ENCODE data around the gene C9orf85. TPM values are rescaled to one million over a fixed set of nuclear protein-coding genes. Genes with fewer than 3 reads are reported as not detected.

C9orf85 gene
- total RNA-seq, 6 donors from 2014 or later, result 6.5 to 13.0 (median 9.0) TPM

- no peak overlapping the region for H3K4me3 ChIP-seq
- no peaks in the 10 kb centered on the region for H3K9me3 ChIP-seq
- ATAC-seq (ENCODE audit: low FRiP score in 2 of 2) (no peak), DNase-seq (no peak)
- no peaks in the 10 kb centered on the region for H3K36me3 ChIP-seq
- no peak overlapping the region for H3K27ac ChIP-seq
- 62 to 86% methylated on average over 2 of the region's 2 CpGs for WGBS, 2 donors
- H3K27me3 ChIP-seq, result no peaks in the 10 kb centered on the region
- no peaks in the 10 kb centered on the region for H3K4me1 ChIP-seq
- TF ChIP-seq CTCF (IDR thresholded peaks at IDR 0.05), result no peak
- no peak for TF ChIP-seq POLR2AphosphoS5 (IDR thresholded peaks at IDR 0.05)
- no peak for TF ChIP-seq EP300 (IDR thresholded peaks at IDR 0.05)
- TF ChIP-seq POLR2A (IDR thresholded peaks at IDR 0.05), result no peak
These were observed 19.7 kb downstream of the C9orf85 start for GRCh38 chr9:71931166-71931565.

- no peaks in the 10 kb centered on the region for H3K4me1 ChIP-seq
- no peaks in the 10 kb centered on the region for H3K36me3 ChIP-seq
- no peak for TF ChIP-seq POLR2A (IDR thresholded peaks at IDR 0.05)
- TF ChIP-seq EP300 (IDR thresholded peaks at IDR 0.05), result no peak
- TF ChIP-seq CTCF (IDR thresholded peaks at IDR 0.05), result no peak
- no peak for TF ChIP-seq POLR2AphosphoS5 (IDR thresholded peaks at IDR 0.05)
- DNase-seq, result no peak
- H3K27ac ChIP-seq, result no peak overlapping the region
- no peaks in the 10 kb centered on the region for H3K27me3 ChIP-seq
- H3K9me3 ChIP-seq, result no peaks in the 10 kb centered on the region
- WGBS, 2 donors, result 60 to 68% methylated on average over 1 of the region's 1 CpG
- no peak overlapping the region for H3K4me3 ChIP-seq
- ATAC-seq (ENCODE audit: low FRiP score in 2 of 2), result no peak
These were observed 24.6 kb downstream of the C9orf85 start for GRCh38 chr9:71936066-71936465.

- no peak for TF ChIP-seq EP300 (IDR thresholded peaks at IDR 0.05)
- TF ChIP-seq POLR2AphosphoS5 (IDR thresholded peaks at IDR 0.05), result no peak
- TF ChIP-seq POLR2A (IDR thresholded peaks at IDR 0.05), result no peak
- TF ChIP-seq CTCF (IDR thresholded peaks at IDR 0.05), result no peak
- no peaks in the 10 kb centered on the region for H3K4me1 ChIP-seq
- no peak for ATAC-seq (ENCODE audit: low FRiP score in 2 of 2)
These were observed 25.7 kb downstream of the C9orf85 start for GRCh38 chr9:71937070-71937625.

GRCh38 chr9:71937898-71938297 is 26.5 kb downstream of the C9orf85 start:
- no peak overlapping the region for H3K27ac ChIP-seq
- 84 to 88% methylated on average over 1 of the region's 1 CpG for WGBS, 2 donors
- H3K27me3 ChIP-seq, result no peaks in the 10 kb centered on the region
- DNase-seq (no peak), ATAC-seq (ENCODE audit: low FRiP score in 2 of 2) (no peak)
- no peaks in the 10 kb centered on the region for H3K4me1 ChIP-seq
- no peak for TF ChIP-seq POLR2AphosphoS5 (IDR thresholded peaks at IDR 0.05)
- TF ChIP-seq CTCF (IDR thresholded peaks at IDR 0.05), result no peak
- TF ChIP-seq POLR2A (IDR thresholded peaks at IDR 0.05), result no peak
- TF ChIP-seq EP300 (IDR thresholded peaks at IDR 0.05), result no peak
- no peaks in the 10 kb centered on the region for H3K36me3 ChIP-seq
- H3K9me3 ChIP-seq, result no peaks in the 10 kb centered on the region
- no peak overlapping the region for H3K4me3 ChIP-seq

More at GRCh38 chr9:71937070-71937625, 25.7 kb downstream of the C9orf85 start:
- DNase-seq, result no peak
- Histone ChIP-seq H3K27me3 (no peaks in the 10 kb centered on the region), H3K9me3 (no peaks in the 10 kb centered on the region), H3K27ac (no peak overlapping the region), H3K36me3 (no peaks in the 10 kb centered on the region), H3K4me3 (no peak overlapping the region)
- 78 to 81% methylated on average over 4 of the region's 4 CpGs for WGBS, 2 donors

- 93 to 98% methylated on average over 2 of the region's 2 CpGs for WGBS, 2 donors
- Histone ChIP-seq H3K4me1 (no peaks in the 10 kb centered on the region), H3K27ac (no peak overlapping the region), H3K36me3 (no peaks in the 10 kb centered on the region), H3K27me3 (no peaks in the 10 kb centered on the region), H3K4me3 (no peak overlapping the region), H3K9me3 (no peaks in the 10 kb centered on the region)
- ATAC-seq (ENCODE audit: low FRiP score in 2 of 2) (no peak), DNase-seq (no peak)
- TF ChIP-seq POLR2A (IDR thresholded peaks at IDR 0.05) (no peak), EP300 (IDR thresholded peaks at IDR 0.05) (no peak), POLR2AphosphoS5 (IDR thresholded peaks at IDR 0.05) (no peak), CTCF (IDR thresholded peaks at IDR 0.05) (no peak)
These were observed 29.7 kb downstream of the C9orf85 start for GRCh38 chr9:71941060-71941568.

Measured in upper lobe of left lung (tissue), 6 donors.